Motor neuron (in vitro differentiated cells): ENCODE results near the gene THY1. TPM values are rescaled to one million over a fixed set of nuclear protein-coding genes. Genes with fewer than 3 reads are reported as not detected.
A peak's percentile ranks its signal among the peaks of the same experiment; 100 is the strongest.
"Not testable (repeated sequence)": the region's sequence is repeated elsewhere in the genome, so short reads cannot be mapped to it uniquely, and the experiment has no call there.

Experiments
- ATAC-seq, 8 experiments: fragments of 200-7000 bp; cut with Tn5 transposase; replicated peaks in 6 of 8; 2 replicates each; pipeline ENCODE4 v1.8.0; 2021; ENCODE audit warnings: mild to moderate bottlenecking in 8 of 8, moderate library complexity in 8 of 8
- H3K27ac ChIP-seq, 2 donors: fragments of 250-450 bp; sonication (Bioruptor Pico); 2 replicates each; pipeline ENCODE4 v1.9.0; 2021; ENCODE audit warnings: antibody characterized with exemption in 2 of 2, mild to moderate bottlenecking in 2 of 2, moderate library complexity in 1 of 2
- H3K4me1 ChIP-seq, 2 donors: fragments of 250-450 bp; sonication (Bioruptor Pico); replicated peaks in 1 of 2; 2 replicates each; pipeline ENCODE4 v1.6.1; 2021; ENCODE audit warnings: antibody characterized with exemption in 2 of 2, mild to moderate bottlenecking in 2 of 2, moderate library complexity in 1 of 2
- H3K4me3 ChIP-seq, 5 donors: fragments of 250-450 bp; sonication (Bioruptor Pico); 2 replicates each; pipeline ENCODE4 v1.9.0; 2021; ENCODE audit warnings: antibody characterized with exemption in 5 of 5, mild to moderate bottlenecking in 5 of 5, moderate library complexity in 4 of 5
- WGBS, 10 experiments: fragments of 450-650 bp; shearing (Covaris generic); methylation state at CpG; one replicate each; pipeline ENCODE4 v1.0.0; 2022; 5-methylcytosine and 5-hydroxymethylcytosine counted together
- in situ Hi-C, 9 experiments: fragments of 400-800 bp; cut with MboI; loops; one replicate each; pipeline ENCODE4 v1.15.0; 2021; ENCODE audit warnings: low sequenced_read_pairs in 9 of 9, low pct_unique_long_range_greater_than_20kb in 2 of 9; ENCODE audit not compliant: unreplicated experiment in 9 of 9
- total RNA-seq, 8 experiments: library from RNA; unstranded; fragments of 300-600 nt; gene quantifications; 2 replicates each; pipeline versions ENCODE4 v1.2.3 to v1.2.4, GENCODE V29; 2022

Gene THY1
- total RNA-seq: 100 to 1,000 TPM in 1 of 8 experiments, 10 to 100 TPM in 7; 19.8 to 575 (median 31.3) TPM

- peaks cover 12% of the 10 kb centered on the region in 2 donors for H3K4me1 ChIP-seq
- in situ Hi-C loops: no loop called here
- ATAC-seq: peak; percentile 30 to 74 (median 62)
- 0 to 45% methylated on average over 1 to 2 of the region's 41 CpGs; no CpG with 5 or more reads in 8 of the 10 experiments for WGBS, 10 experiments
- H3K27ac ChIP-seq: peak within 1 kb of the TSS; percentile 45 to 59
- peak within 1 kb of the TSS; percentile 52 to 86 (median 57) for H3K4me3 ChIP-seq
These were observed at the start of gene THY1 for GRCh38 chr11:119422809-119423508. THY1 (minus strand) TSS chr11:119423172; CDS start chr11:119420905, 2,267 bp downstream.

GRCh38 chr11:119472186-119472855 is 49.3 kb upstream of the THY1 start:
- H3K27ac ChIP-seq: no peak overlapping the region
- WGBS, 10 experiments: 40 to 100% (median 86%) methylated on average over 1 to 9 of the region's 10 CpGs; no CpG with 5 or more reads in 2 of the 10 experiments
- H3K4me1 ChIP-seq: no peaks in the 10 kb centered on the region
- H3K4me3 ChIP-seq: no peak overlapping the region
- ATAC-seq: peak in 3 of 8 experiments; percentile 1 to 26 (median 2)
- in situ Hi-C loops: loop anchor here in 2 of 9 experiments (10.0 kb wide), 2 partner anchors 108 to 118 kb away; no protein-coding TSS in a partner anchor

- no peak for ATAC-seq
- in situ Hi-C loops: loop anchor here in 2 of 9 experiments (10.0 kb wide), 2 partner anchors 107 to 117 kb away; no protein-coding TSS in a partner anchor
- WGBS, 10 experiments: 73 to 100% (median 88%) methylated on average over 1 to 6 of the region's 8 CpGs; no CpG with 5 or more reads in 5 of the 10 experiments
- Histone ChIP-seq H3K27ac (no peak overlapping the region), H3K4me1 (no peaks in the 10 kb centered on the region), H3K4me3 (no peak overlapping the region)
These were observed 48.4 kb upstream of the THY1 start for GRCh38 chr11:119471329-119471728.

- 0 to 90% (median 64%) methylated on average over 1 to 6 of the region's 15 CpGs; no CpG with 5 or more reads in 4 of the 10 experiments for WGBS, 10 experiments
- ATAC-seq: peak in 6 of 8 experiments; percentile 15 to 81 (median 56)
- in situ Hi-C loops: loop anchor here in 2 of 9 experiments (10.0 kb wide), 2 partner anchors 106 to 116 kb away; no protein-coding TSS in a partner anchor
- H3K4me3 ChIP-seq: no peak overlapping the region
- no peaks in the 10 kb centered on the region for H3K4me1 ChIP-seq
- H3K27ac ChIP-seq: no peak overlapping the region
These were observed 47.6 kb upstream of the THY1 start for GRCh38 chr11:119470317-119471291.

- Histone ChIP-seq H3K27ac (no peak overlapping the region), H3K4me1 (no peaks in the 10 kb centered on the region), H3K4me3 (no peak overlapping the region)
- peak in 3 of 8 experiments; percentile 4 to 21 (median 5) for ATAC-seq
- WGBS, 10 experiments: 20 to 80% (median 60%) methylated on average over 1 to 2 of the region's 3 CpGs; no CpG with 5 or more reads in 5 of the 10 experiments
- in situ Hi-C loops: loop anchor here in 1 of 9 experiments (10.0 kb wide), 1 partner anchor 115 kb away; no protein-coding TSS in a partner anchor
These were observed 46.5 kb upstream of the THY1 start for GRCh38 chr11:119469506-119469905.

- no peak for ATAC-seq
- in situ Hi-C loops: loop anchor here in 1 of 9 experiments (10.0 kb wide), 1 partner anchor 114 kb away; no protein-coding TSS in a partner anchor
- 29 to 100% (median 40%) methylated on average over 1 of the region's 2 CpGs; no CpG with 5 or more reads in 7 of the 10 experiments for WGBS, 10 experiments
- H3K27ac ChIP-seq: no peak overlapping the region
- no peak overlapping the region for H3K4me3 ChIP-seq
- no peaks in the 10 kb centered on the region for H3K4me1 ChIP-seq
These were observed 45.5 kb upstream of the THY1 start for GRCh38 chr11:119468511-119468910.

GRCh38 chr11:119461229-119461963 is 38.4 kb upstream of the THY1 start:
- no peak overlapping the region for H3K4me3 ChIP-seq
- WGBS, 10 experiments: 0 to 86% (median 68%) methylated on average over 1 to 4 of the region's 4 CpGs; no CpG with 5 or more reads in 3 of the 10 experiments
- no peaks in the 10 kb centered on the region for H3K4me1 ChIP-seq
- ATAC-seq: peak in 2 of 8 experiments; percentile 49 to 79
- no peak overlapping the region for H3K27ac ChIP-seq
- in situ Hi-C loops: loop anchor here in 1 of 9 experiments (10.0 kb wide), 1 partner anchor 107 kb away; no protein-coding TSS in a partner anchor

- H3K4me3 ChIP-seq: no peak overlapping the region
- 6 to 86% (median 68%) methylated on average over 2 to 4 of the region's 4 CpGs; no CpG with 5 or more reads in 3 of the 10 experiments for WGBS, 10 experiments
- in situ Hi-C loops: loop anchor here in 1 of 9 experiments (10.0 kb wide), 1 partner anchor 106 kb away; no protein-coding TSS in a partner anchor
- H3K4me1 ChIP-seq: no peaks in the 10 kb centered on the region
- H3K27ac ChIP-seq: no peak overlapping the region
- peak in 3 of 8 experiments; percentile 53 to 79 (median 66) for ATAC-seq
These were observed 37.6 kb upstream of the THY1 start for GRCh38 chr11:119460582-119460981.

- WGBS, 10 experiments: 80 to 92% (median 85%) methylated on average over 2 to 6 of the region's 11 CpGs; no CpG with 5 or more reads in 6 of the 10 experiments
- in situ Hi-C loops: loop anchor here in 1 of 9 experiments (10.0 kb wide), 1 partner anchor 105 kb away; no protein-coding TSS in a partner anchor
- H3K27ac ChIP-seq: no peak overlapping the region
- no peak overlapping the region for H3K4me3 ChIP-seq
- no peaks in the 10 kb centered on the region for H3K4me1 ChIP-seq
- no peak for ATAC-seq
These were observed 37.1 kb upstream of the THY1 start for GRCh38 chr11:119460097-119460496.

GRCh38 chr11:119459293-119459976 is 36.5 kb upstream of the THY1 start:
- in situ Hi-C loops: no loop called here
- Histone ChIP-seq H3K4me1 (no peaks in the 10 kb centered on the region), H3K27ac (no peak overlapping the region), H3K4me3 (no peak overlapping the region)
- WGBS, 10 experiments: 63 to 100% (median 88%) methylated on average over 1 to 7 of the region's 8 CpGs; no CpG with 5 or more reads in 2 of the 10 experiments
- ATAC-seq: no peak

- H3K4me1 ChIP-seq, ATAC-seq, H3K4me3 ChIP-seq, H3K27ac ChIP-seq, in situ Hi-C loops: not testable (repeated sequence)
- 71 to 100% (median 79%) methylated on average over 1 to 6 of the region's 6 CpGs for WGBS, 10 experiments
These were observed 32.7 kb upstream of the THY1 start for GRCh38 chr11:119455708-119456107.
